Stimulated activated naive CD4-positive, alpha-beta T cell (primary cell): ENCODE measurements around the gene MZT2B.
"Not testable (repeated sequence)": the region's sequence is repeated elsewhere in the genome, so short reads cannot be mapped to it uniquely, and the experiment has no call there.

ENCODE experiments used
- DNase-seq, 6 experiments: peaks; one replicate each; lab custom pipeline; 2025; lab: John Stamatoyannopoulos, UW

The MZT2B gene

GRCh38 chr2:130180404-130181324 lies 1.4 kb upstream of the MZT2B start:
- DNase-seq, result not testable (repeated sequence)

- DNase-seq, result peak; percentile 95 to 98 (median 97)
Observed at GRCh38 chr2:130181325-130181879, 660 bp upstream of the MZT2B start, which contains the start of gene SMPD4. SMPD4 (minus strand) TSS chr2:130181602; CDS start chr2:130176592, 5,010 bp downstream.

GRCh38 chr2:130182826-130183511 lies 907 bp downstream of the MZT2B start:
- DNase-seq, result not testable (repeated sequence)

- no peak for DNase-seq
Observed at GRCh38 chr2:130183512-130184373, 1.7 kb downstream of the MZT2B start.

- DNase-seq, result no peak
Observed at GRCh38 chr2:130185436-130185835, 3.4 kb downstream of the MZT2B start.

GRCh38 chr2:130185896-130186295 lies 3.8 kb downstream of the MZT2B start:
- no peak for DNase-seq

- no peak for DNase-seq
Observed at GRCh38 chr2:130186391-130186790, 4.3 kb downstream of the MZT2B start.

- DNase-seq, result no peak
Observed at GRCh38 chr2:130187268-130187667, 5.2 kb downstream of the MZT2B start.

GRCh38 chr2:130187859-130188792 lies 6.1 kb downstream of the MZT2B start:
- DNase-seq, result not testable (repeated sequence)

GRCh38 chr2:130188958-130189357 lies 6.9 kb downstream of the MZT2B start:
- not testable (repeated sequence) for DNase-seq

- no peak for DNase-seq
Observed at GRCh38 chr2:130190237-130190636, 8.2 kb downstream of the MZT2B start.

- DNase-seq, result not testable (repeated sequence)
Observed at GRCh38 chr2:130191319-130191718, 9.3 kb downstream of the MZT2B start.

- not testable (repeated sequence) for DNase-seq
Observed at GRCh38 chr2:130192451-130192850, 10.4 kb downstream of the MZT2B start.

- DNase-seq, result not testable (repeated sequence)
Observed at GRCh38 chr2:130193824-130194223, 11.8 kb downstream of the MZT2B start.

GRCh38 chr2:130195089-130195635 lies 13.1 kb downstream of the MZT2B start:
- DNase-seq, result not testable (repeated sequence)

- not testable (repeated sequence) for DNase-seq
Observed at GRCh38 chr2:130196052-130196451, 14.0 kb downstream of the MZT2B start.

- no peak for DNase-seq
Observed at GRCh38 chr2:130198343-130198742, 16.3 kb downstream of the MZT2B start, which contains the start of gene TUBA3E. TUBA3E (minus strand) TSS chr2:130198439; CDS start chr2:130198360, 79 bp downstream.

GRCh38 chr2:130202518-130202917 lies 20.5 kb downstream of the MZT2B start:
- not testable (repeated sequence) for DNase-seq

- DNase-seq, result not testable (repeated sequence)
Observed at GRCh38 chr2:130203150-130203549, 21.1 kb downstream of the MZT2B start.

- DNase-seq, result not testable (repeated sequence)
Observed at GRCh38 chr2:130207051-130207450, 25.0 kb downstream of the MZT2B start.
